Activated T-cell treated with anti-CD3 and anti-CD28 coated beads for 24 hours (primary cell): ENCODE results near the gene ACSL1.
"Not testable (repeated sequence)": the region's sequence is repeated elsewhere in the genome, so short reads cannot be mapped to it uniquely, and the experiment has no call there.

Experiments used
- DNase-seq: peaks from one replicate; pipeline ENCODE4 v3.0.0-alpha.2; 2020; ENCODE audit warnings: low read depth

ACSL1 gene

DNA sequence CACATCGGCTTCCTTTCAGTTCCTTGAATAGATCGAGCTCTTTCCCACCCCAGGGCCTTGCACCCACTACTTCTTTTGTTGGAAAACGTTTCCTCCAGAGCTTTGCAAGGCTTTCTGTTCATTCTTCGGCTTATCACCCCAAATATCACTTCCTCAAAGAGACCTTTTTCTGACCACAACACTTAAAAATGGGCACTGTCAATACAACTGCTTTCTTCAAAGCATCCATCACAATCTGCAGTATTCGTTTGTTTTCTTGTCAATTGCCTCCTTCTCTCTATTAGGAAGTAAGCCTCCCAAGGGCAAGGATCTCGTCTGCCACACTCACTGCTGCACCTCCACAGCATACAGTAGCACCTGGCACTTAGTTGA lies 74.2 kb downstream of the ACSL1 start:
- no peak for DNase-seq

DNA sequence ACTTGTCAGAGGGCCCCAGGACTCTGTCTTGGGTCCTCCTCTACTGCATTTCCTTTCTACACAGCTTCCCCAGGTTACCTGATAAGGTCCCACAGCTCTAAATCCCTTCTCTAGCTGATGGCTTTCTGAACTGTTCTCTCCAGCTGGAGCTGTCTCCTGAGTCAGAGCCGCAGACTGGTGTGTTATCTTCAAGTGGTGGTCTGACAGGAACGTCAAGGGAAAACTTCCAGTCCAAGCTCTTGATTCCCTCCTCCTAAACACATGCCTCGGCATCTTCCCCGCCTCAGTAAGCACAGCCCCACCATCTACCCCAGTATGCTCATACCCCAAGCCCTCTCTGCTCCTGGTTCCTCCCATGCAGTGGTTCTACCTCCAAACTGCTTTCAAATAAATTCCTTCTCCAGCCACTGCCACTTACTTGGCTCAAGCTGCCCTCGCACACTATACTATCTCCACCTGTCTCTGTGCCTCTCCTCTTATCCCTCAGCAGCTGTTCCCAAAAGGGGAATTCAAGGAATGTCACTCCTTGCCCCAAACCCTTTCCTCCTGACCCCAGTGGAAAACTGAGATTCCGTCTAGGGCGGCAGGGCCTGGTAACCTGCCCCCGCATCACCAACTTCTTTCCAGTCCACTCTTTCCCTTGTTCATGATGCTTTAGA lies 74.7 kb downstream of the ACSL1 start:
- DNase-seq = no peak

DNA sequence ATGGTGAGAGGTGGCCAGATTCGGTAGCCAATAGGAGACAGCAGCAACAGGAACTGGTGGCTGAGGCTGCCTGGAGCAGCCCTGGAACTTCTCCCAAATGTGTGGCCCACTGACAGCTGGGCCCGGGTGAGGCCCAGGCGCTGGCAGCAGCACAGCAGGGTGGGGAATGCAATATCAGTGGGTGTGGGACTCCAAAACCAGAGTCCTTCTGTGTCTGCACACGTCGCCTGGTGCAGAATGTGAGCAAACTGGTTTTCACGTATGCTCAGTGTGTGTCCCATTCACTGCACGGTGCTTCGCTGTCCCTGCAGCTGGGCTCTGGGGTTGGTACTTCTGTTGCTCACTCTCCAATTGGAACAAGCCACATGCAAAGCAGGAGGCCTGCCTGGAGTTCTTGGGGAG lies 77.5 kb downstream of the ACSL1 start:
- no peak for DNase-seq

DNA sequence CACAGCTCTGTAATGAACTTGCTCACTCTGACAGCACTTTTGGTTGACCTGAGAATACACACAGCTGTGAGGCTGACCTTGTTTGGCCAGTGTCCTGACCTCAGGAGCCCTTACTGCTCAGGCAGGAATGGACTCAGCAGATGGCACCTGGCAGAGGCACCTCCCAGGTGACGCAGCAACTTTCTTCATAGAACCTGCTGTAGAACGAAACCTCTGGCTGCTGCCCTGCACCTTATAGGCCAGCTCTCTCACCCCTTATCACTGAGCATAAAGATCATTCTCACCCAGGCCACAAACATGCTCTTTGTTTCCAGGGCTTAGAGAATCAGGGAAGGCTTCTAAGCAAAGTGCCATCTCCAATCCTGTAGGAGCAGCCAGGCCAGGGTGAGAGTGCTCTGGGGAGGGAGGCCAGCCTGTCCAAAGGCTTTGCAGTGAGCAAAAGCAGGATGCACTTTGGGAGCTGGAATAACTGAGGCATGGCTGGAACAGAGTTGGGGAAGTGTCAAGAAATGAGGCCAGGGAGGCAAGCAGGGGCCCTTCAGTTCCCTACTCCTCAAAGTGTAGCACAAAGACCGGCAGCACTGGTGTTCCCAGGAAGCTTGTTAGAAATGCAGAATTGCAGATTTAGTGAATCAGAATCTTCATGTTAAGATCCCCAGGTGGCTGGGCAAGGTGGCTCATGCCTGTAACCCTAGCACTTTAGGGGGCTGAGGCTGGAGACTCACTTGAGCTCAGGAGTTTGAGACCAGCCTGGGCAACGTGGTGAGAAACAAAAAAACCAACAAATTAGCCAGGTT lies 78.5 kb downstream of the ACSL1 start:
- no peak for DNase-seq

DNA sequence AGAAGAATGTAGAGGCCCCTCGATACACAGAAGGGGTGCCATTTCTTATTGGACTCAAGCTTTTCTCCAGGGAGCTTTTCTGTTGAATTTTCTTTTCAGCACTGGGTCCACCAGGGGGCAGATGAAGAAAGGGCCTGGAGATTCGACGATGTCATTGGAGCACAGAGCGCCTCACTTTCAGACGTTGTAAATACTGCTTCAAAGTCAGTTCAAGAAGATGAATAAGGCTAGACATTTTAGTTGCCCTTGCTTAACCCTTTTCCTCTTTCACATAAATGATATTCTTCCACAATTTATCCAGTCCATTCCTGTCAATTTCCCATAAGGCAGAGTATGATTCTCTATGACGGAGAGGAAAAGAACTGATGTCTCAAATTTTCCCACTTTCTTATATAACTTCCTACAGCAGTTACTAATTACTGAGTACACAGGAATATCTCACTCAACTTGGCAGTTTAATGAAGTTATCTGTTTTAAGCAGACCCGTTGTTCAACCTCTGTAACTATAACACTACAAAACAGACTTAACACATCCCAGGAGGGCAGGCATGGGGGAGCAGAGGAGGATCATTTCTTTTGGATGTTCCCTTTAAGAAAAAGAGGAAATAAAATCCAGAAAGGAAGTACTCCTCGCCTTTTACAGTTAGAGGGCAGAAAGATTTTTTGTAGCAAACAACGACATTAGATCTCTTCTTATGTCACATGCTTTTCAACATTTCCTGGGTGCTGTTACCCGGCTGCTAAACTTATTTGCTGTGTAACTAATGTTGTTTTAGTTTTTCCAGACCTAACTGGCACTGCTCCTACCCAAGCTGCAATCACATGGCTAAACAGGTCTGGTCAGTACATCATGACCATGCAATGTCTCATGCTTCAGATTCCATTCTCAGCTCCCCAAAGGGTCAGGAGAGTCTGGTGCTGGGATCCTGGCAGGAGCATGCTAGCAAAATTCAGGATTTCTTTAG lies 79.7 kb downstream of the ACSL1 start:
- peak; percentile 60 for DNase-seq

DNA sequence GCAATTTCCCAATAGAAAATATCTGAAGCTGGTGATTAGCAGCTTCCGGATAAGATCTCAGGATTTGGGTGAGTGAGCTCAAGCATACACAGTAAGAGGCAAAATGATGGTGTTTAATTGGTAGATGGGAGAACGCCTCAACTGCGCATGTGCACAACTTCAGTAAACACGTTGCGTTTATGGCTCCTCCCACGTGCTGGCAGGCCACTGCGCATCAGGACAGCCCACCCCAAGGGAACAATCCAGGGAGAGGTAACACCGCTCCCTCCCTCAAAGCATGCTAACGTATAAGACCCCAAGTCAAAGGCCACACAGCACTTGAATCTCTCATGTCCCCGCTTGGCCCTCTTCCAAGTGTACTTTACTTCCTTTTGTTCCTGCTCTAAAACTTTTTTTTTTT lies 81.5 kb downstream of the ACSL1 start:
- no peak for DNase-seq

DNA sequence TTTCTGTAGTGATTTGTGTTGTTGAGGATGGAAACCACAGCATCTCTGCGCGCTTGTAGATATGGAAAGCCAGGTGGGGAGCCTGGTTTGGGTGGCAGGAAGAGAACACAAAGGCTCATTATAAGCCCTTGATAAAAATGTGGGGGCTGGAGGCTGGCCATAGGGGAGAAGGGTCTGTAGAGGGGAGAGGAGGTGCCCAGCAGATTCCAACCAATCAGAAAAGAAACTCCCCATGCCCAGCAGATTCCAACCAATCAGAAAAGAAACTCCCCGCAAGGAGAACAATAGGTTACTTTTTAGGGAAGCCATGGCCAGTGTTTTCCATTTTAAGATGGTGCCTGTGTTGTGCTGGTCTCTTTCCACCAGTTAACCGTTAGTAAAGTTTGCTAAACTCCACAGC lies 82.1 kb downstream of the ACSL1 start:
- no peak for DNase-seq

DNA sequence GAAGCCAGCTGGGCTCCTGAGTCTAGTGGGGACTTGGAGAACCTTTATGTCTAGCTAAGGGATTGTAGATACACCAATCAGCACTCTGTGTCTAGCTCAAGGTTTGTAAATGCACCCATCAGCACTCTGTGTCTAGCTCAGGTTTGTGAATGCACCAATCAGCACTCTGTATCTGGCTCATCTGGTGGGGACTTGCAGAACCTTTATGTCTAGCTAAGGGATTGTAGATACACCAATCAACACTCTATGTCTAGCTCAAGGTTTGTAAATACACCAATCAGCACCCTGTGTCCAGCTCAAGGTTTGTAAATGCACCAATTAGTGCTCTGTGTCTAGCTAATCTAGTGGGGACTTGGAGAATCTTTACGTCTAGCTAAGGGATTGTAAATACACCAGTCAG lies 84.1 kb downstream of the ACSL1 start:
- DNase-seq = not testable (repeated sequence)

DNA sequence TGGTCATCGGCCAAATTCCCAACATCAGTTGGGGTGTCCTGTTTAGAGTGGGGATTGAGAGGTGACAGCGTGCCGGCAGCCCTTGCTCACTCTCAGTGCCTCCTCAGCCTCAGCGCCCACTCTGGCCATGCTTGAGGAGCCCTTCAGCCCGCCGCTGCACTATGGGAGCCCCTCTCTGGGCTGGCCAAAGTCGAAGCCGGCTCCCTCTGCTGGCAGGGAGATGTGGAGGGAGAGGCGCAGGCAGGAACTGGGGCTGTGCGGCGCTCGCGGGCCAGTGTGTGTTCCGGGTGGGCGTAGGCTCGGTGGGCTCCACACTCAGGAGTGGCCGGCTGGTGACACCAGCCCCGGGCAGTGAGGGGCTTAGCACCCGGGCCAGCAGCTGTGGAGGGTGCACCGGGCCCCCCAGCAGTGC lies 84.8 kb downstream of the ACSL1 start:
- no peak for DNase-seq

DNA sequence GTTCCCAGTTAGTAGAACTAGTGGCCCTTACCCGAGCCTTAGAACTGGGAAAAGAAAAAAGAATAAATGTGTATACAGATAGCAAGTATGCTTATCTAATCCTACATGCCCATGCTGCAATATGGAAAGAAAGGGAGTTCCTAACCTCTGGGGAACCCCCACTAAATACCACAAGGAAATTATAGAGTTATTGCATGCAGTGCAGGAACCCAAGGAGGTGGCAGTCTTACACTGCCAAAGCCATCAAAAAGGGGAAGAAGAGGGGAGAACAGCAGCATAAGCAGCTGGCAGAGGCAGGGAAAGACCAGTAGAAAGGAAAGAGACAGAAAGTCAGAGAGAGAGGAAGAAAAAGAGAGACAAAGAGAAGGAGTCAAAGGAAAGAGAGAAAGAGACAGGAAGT lies 86.2 kb downstream of the ACSL1 start:
- DNase-seq = not testable (repeated sequence)

DNA sequence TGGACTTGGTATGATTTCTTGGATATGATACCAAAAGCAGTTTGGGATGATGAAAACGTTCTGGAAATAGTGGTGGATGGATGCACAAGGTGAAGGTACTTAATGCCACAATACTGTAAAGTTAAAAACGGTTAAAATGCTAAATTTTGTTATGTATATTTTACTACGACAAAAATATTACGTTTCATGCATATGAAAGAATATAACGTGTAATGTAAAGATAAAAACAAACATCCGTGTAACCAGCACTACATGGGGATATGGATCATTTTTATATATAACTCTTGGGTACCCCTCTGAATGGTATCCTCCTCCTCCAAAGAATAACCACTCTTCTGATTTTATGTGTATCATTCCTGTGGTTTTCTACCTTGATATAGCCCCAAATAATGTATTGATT lies 91.0 kb downstream of the ACSL1 start:
- DNase-seq = no peak

DNA sequence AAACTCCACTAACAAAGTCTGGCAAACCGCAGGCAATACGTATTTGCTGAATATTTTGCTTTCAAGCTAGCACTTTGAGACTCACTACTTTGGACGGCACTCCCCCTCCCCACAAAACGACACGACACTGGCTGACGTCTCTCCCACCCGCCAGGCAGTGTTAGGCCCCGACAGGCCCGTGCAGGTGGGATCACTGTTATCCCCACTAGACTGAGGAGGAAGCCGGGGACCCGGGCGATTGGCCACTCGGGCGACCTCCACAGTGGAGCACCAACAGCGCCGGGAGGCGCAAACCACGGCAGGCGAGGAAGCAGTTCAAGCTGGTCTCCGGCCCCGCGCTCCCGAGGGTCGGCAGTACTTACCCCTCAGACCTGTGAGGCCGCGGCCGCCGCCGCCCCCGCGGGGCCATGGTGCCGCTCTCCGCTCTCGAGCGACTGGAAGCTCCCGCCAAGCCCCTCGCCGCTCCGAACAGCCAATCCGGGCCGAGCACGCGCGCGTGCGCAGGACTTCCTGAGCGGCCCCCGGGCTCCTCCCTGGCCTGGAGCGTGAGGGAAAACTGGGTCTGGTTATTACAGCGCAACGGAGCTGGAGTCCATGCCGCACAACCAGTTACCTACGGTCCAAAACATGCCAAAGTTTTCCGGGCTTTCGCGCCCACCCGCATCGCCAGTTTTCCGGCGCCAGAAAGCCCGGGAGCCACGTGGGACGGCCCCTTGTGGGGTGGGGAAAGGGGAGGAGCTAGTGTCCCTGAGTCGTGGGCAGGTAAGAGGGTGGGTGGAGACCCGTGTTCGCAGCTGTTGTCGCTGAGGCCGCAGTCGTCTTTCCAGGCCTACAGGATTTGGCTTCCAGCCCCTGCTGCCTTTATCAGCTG lies 91.9 kb downstream of the ACSL1 start, which contains the start of gene CENPU:
Gene CENPU (minus strand): TSS at position 443 of the 871 bp plus-strand sequence. CDS start 34 bp downstream, at position 409.
- peak; percentile 94 for DNase-seq

DNA sequence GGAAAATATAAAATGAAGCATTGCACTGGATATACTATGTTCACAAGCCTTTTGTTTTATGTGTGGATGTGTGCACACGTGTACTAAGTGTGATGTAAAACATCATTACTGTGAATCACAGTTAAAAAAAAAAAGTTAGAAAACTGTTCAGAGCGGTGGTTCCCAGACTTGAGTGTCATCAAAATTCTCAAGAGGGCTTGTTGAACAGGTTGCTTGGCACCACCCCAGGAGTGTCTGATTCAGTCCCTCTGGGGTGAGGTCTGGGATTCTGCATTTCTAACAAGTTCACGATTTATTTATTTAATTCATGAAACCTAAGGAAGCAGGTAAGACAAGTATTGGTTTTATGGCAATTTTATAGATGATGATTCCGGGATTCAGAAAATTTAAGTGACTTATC lies 93.6 kb downstream of the ACSL1 start:
- no peak for DNase-seq

DNA sequence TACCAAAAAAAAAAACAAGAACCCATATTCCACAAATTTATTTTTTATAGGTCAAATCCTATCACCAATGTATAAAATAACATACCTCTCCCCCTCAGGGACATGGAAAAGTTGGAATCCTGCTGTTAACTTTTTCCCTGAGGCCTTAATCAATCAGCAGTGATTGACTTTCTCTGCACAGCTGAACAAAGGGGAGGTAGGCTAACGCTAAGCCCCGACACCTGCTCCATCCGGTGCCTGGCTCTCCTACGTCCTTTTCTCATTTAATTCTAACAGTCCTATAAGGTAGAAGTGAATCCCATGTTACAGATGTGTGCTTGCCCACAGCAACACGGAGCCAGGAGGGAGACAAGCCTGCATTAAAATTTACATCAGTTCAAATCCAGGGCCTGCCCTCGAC lies 94.7 kb downstream of the ACSL1 start:
- no peak for DNase-seq

DNA sequence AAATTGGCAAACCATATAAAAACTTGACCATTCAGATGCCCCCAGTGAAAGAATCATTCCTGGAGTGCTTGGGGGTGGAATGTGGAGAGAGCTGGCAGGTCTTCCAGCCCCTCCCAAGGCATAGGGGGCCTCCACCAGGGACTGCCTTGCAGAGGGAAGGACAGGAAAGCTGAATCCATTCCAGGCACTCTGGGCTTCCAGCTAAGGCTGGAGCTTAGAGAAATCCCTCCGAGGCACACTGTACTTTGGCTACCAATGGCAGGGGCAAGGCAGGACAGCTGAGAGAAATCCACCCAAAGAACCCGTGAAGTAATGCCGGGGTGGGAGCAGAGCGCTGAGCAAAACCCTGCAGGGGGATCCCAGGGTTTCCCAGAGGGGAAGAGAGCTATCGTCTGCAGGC lies 95.8 kb downstream of the ACSL1 start:
- DNase-seq = no peak

DNA sequence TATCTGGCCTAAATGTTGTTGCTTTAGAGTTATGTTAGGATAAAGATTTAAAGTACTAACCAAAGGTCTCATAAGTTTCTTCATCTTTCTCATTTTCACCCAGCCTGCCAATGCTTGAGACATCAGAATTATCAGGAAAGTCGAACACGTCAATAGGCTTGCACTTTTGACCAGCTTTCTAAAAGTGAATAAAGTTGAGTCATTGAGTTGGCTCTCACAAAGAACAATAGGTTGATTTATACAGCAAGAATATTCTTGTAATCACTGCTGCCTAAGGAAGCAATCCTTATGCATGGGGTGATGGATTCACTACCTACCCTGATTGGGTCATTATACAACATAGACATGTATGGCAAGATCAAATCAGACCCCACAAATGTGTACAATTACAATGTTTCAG lies 96.9 kb downstream of the ACSL1 start:
- DNase-seq = no peak

DNA sequence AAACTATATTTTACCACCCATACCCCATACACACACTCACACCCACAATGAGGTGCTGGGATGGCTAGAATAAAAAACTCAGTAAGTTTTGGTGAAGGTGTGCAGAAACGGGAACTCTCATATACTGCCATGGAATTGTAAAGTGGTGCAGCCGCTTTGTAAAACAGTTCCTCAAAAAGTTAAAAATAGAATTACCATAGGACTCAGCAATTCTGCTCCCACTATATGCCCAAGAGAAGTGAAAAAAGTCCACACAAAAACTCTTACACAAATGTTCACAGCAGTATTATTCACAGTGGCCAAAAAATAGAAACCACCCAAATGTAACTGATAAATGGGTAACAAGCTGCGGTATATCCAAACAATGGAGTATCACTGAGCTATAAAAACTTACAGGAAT lies 98.3 kb downstream of the ACSL1 start:
- DNase-seq = no peak

DNA sequence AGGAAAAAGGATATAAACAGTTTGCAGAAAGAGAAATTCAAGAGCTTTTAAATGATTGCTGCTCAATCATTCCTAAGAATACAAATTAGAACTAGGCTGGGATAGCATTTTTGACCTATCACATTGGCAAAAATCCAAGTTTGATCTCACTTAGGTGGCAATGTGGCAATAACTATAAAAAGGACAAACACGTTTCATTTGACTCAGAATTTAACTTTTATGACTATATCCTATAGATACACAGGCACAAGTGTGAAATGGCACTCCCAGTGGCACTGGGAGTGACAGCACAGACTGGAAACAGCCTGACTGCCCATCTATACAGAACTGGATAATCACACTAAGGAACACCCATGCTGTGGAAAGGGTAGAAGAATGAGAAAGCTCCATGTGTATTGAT lies 103.0 kb downstream of the ACSL1 start:
- DNase-seq = no peak

DNA sequence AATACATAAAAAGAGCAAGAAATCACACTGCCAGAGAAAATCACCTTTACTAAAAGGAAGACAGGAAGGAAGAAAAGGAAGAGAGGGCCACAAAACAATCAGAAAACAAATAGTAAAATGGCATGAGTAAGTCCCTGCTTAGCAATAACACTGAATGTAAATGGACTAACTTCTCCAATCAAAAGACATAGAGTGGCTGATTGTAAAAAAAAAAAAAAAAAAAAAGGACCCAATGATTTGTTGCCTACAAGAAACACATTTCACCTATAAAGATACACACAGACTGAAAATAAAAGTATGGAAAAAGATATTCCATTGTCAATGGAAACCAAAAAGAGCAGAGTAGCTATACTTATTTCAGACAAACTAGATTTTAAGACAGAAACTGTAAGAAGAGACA lies 104.5 kb downstream of the ACSL1 start:
- DNase-seq = no peak

DNA sequence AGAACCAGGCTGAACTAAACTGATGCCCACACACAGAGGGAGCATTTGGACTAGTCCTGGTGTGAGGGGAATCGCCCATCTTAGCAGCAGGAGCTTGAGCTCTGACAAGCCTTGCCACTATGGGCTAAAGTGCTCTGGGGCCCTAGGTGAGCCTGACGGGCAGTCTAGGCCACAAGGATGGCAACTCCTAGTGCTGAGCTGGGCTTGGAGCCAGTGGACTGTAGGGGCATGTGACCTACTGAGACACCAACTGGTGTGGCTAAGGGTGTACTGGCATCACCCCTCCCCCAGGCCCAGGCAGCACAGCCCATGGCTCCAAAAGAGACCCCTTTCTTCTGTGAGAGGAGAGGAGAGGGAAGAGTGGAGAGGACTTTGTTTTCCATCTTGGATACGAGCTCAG lies 106.4 kb downstream of the ACSL1 start:
- no peak for DNase-seq

DNA sequence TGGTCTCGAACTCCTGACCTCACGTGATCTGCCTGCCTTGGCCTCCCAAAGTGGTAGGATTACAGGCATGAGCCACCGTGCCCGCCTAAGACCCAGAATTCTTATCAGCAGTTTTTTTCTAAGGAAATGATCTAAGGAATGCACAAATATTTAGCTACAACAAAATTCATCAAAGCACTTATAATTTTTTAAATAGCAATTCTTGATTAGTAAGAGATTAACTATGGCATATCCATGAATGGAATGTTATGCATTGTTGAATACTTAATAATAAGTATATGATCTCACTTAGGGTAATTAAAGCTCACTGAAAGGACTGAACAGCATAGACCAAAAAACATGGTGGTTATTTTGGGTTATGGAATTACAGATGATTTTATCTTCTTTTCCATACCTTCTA lies 110.2 kb downstream of the ACSL1 start:
- no peak for DNase-seq

DNA sequence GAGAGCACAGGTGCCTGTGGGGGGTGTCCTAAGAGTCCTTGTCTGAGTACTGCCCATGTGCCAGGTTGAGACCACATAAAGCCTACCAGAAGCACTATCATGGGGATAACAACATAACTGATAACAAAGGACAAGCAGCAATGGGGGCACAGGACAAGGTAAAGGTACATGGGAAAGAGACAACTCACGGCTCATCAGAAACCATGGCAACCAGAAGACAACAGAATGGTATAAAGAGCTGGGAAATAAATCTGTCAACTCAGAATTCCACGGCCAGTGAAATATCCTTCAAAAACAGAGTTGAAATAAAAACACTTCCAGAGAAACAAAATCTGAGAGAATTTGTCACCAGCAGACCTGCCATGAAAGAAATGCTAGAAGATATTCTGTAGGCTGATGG lies 111.9 kb downstream of the ACSL1 start:
- DNase-seq = no peak
